CD4-positive, alpha-beta T cell treated with Interleukin-6 for 4 hours (primary cell): Measurements from ENCODE around the gene PERP.

Experiments
- DNase-seq: peaks from one replicate; pipeline ENCODE4 v3.0.0-alpha.2; 2020; ENCODE audit warnings: mixed read lengths

Gene PERP

GRCh38 chr6:138044458-138044857 is 62.8 kb downstream of the PERP start:
- DNase-seq = no peak
